ENCODE results near the gene GPR37L1.
A peak's percentile ranks its signal among the peaks of the same experiment; 100 is the strongest.

GPR37L1 gene, protein sequence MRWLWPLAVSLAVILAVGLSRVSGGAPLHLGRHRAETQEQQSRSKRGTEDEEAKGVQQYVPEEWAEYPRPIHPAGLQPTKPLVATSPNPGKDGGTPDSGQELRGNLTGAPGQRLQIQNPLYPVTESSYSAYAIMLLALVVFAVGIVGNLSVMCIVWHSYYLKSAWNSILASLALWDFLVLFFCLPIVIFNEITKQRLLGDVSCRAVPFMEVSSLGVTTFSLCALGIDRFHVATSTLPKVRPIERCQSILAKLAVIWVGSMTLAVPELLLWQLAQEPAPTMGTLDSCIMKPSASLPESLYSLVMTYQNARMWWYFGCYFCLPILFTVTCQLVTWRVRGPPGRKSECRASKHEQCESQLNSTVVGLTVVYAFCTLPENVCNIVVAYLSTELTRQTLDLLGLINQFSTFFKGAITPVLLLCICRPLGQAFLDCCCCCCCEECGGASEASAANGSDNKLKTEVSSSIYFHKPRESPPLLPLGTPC

DNA sequence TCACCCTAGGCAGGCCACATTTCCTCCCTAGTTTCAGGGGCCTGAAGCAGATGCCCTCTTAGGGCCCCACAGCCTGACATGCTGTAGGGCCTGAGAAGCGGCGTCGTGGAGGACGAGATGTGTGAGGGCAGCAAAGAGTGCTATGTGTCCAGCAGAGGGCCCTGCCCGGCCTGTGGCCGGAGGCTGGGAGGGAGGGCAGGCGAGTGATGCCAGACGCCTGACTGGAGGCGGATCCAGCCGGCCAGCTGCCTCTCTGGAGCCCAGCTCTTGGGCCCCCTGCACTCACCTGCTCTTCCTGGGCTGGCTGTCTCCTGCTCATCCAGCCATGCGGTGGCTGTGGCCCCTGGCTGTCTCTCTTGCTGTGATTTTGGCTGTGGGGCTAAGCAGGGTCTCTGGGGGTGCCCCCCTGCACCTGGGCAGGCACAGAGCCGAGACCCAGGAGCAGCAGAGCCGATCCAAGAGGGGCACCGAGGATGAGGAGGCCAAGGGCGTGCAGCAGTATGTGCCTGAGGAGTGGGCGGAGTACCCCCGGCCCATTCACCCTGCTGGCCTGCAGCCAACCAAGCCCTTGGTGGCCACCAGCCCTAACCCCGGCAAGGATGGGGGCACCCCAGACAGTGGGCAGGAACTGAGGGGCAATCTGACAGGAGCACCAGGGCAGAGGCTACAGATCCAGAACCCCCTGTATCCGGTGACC is at the start of gene GPR37L1:
GPR37L1 (plus strand) TSS at position 279 of the 697 bp plus-strand sequence; CDS start at position 326, 47 bp downstream.
- peak; percentile 80 to 85 for DNase-seq

DNA sequence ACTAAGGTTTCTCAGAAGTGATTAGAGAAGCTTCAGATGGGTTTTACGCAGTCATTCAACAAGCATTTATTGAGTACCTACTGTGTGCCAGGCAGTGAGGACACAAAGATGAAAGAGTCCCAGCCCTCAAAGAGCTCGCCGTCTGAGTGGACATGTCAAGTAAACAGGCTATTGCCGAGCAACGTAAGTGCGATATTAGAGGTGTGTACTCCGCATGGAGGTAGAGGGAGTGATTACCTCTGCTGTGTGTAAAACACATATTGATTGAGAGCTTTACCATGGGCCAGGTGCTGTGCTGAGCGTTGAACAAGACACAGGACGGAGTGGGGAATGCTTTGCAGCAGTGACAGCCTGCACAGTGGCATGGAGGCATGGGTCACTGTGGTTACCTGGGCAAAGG is 49.5 kb upstream of the GPR37L1 start:
- DNase-seq = no peak

DNA sequence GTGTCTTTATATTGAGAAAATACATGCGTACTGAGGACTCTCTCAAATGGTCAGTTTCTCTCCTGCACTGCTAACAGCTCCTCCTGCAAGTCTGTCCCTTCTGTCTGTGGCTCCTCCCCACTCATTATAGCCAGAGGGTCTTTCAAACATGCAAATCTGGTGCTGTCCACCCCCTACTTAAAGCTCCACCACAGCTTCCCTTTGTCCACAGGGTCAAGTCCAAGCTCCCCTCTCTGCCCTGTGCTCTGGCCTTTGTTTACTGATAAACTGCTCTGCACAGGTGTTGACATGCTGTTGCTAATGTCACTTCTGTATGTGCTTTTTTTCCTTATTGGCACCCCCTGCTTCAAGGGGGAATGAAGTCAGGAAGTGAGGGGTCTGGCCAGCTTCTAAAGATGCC is 47.7 kb upstream of the GPR37L1 start:
- no peak for DNase-seq

GRCh38 chr1:202075389-202075788 is 47.3 kb upstream of the GPR37L1 start:
- DNase-seq = no peak

- no peak for DNase-seq
Measured at GRCh38 chr1:202076050-202076511, 46.6 kb upstream of the GPR37L1 start.

- no peak for DNase-seq
Measured at GRCh38 chr1:202078241-202078640, 44.5 kb upstream of the GPR37L1 start.

GRCh38 chr1:202081992-202082391 is 40.7 kb upstream of the GPR37L1 start:
- DNase-seq = no peak

DNA sequence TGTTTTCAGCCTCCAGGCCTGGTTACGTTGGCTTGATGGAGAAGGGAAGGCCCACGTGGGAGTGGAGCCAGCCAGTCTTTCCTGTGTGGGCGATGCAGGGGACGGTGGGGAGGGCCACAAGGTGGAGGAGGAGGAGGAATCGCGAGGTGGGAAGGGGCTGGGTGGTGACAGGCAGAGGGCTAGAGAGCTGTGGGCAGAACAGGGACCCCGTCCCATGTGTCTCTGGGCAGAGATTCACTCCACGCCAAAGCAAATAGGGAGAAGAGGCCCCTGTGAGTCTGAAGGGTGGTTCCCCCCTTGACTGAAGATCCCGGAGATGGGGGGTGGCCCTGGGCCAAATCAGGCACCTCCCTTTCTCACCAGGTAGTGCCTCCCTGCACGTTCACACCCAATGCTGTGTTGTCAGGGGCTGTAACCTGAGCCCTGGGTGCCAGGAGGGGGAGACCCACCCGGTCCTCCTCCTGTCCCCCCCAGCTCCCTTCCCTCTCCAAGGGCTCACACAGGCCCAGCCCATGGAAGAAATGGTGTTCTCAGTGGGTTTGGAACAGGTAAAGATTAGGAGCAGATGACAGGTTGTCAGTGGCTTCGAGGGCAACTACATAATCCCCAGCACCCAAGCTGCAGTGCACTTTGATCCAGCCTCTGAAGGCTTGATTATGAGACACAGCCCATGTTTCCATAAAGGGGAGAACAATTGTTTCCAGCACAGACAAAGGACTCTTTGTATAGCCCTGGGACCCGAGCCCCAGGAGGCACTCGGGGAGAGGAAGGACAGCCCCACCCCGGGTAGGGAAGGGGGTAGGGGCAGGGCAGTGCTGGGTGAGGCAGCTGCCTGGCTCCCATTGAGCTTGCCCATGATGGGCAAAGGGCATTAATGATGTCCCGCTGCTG is 37.7 kb upstream of the GPR37L1 start:
- DNase-seq = no peak

DNA sequence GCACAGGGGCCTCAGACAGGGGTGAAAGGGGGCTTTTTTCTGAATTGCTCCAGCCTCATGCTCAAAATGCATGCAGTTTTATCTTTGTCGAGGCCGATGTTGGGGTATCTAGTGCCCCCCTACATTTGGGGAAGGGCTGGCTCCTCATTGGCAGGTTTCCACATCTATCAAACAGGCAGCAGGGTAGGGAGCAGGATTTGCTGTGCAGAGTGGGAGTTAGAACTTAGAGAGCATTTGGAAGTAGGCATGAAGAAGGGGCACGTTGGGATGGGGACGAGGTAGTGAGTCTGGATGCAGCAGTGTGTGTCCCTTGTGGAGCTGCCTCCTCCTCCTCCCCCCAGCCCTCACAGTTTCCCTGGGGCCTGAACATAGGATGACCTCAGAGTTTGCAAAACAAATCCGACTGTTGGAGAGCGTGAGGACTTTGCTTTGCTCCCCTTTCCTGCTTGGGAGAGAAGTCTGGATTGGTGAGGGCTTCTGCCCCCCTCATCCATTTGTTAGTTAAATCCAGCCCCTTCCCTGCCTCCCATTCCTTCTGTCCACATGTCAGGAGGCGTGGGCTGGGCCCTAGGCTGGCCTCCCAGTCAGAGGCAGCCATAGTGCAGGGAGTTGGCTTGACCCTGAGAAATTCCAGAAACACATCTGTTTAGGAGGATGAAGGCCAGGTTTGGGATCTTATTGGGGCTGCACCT is 36.9 kb upstream of the GPR37L1 start:
- DNase-seq = peak in 1 of 2 experiments; percentile 42

DNA sequence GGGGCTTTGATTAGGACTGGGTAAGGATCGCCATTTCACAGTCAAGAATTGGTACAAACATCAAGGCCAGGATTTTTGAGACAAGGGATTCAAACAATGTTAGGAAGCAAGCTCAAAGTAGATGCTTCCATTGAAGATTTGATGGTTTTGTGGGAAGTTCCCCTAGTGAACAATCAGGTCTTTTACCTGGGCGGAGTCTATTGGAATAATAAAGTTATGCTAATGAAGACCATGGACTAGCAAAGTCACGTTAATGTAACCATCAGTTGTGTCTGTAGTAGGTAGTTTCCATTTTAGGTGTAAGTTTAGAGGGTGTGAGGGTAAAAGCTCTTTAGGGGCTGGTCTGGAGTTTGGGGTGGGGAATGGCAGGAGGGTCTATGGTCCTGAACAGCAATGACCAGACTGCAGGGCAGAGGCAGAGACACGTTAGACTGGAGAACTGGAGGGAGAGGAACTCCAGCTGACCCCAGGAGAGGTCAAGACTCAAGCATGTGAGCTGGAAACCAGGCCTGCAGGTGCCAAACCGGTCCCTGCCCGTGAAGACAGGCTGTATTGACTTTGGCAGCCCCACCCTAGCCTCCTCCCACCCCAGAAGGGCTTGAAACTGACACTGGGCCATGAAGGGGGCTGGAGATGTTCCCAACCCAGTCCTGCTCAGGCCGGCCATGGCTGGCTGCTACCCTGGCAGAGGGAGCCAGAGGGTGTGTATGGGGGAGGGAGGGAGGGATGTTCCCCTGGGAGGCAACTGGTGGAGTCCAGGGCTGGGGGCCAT is 36.0 kb upstream of the GPR37L1 start:
- DNase-seq = peak in 1 of 2 experiments; percentile 25

GRCh38 chr1:202088206-202088605 is 34.5 kb upstream of the GPR37L1 start:
- DNase-seq = no peak

DNA sequence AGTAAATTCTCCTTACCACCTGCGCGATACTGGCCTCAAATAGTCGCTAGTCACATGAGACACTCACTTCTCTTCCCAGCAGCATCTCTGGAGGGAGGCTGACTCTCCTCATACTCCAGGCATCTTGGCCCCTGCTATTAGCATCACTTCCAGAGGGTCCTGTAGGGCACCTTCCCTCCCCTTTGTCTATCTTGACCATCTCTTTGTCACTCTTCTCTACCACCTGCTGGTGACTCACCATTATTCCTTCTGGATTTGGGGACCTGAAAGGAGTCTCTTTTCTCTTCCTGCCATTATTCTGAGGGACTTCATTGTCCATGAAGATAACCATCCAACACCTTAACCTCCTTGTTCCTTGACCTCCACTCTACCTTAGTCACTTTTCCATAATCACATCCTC is 31.7 kb upstream of the GPR37L1 start:
- no peak for DNase-seq

DNA sequence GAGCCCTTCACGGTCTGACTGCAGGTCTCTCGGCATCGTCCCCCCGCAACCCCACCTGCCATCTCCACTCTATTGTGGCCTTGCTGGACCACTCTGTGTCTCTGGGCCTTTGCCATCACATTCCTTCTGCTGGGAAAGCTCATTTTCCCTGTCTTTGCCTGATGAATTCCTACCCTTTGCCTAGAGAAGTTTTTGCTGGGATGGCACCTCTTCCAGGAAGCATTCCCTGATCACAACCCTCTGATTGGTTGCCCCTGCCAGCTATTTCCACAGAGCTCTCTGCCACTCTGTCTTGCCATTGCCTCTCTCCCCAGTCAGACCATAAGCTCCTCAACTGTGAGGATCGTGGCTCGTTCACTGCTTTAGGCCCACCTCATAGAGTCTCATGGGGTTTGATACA is 28.9 kb upstream of the GPR37L1 start:
- no peak for DNase-seq

DNA sequence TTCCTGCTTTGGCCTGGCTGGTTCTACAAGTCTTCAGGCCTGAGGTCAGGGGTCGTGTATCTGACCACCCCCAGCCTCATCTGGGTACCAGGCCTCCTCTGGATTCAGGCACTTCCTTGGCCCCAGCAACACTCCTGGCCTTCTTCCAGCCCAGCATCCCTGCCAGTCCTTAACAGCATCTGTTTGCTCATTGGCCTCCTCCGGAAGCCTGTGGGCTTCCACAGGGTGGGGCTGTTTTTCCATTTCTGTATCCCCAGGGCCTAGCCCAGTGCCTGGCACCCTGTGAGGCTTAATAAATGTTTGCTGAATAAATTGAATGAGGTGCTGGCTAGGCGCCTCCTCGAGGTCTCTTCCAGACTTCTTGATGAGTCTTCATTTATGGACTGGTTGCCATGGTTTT is 21.5 kb upstream of the GPR37L1 start:
- DNase-seq = no peak

DNA sequence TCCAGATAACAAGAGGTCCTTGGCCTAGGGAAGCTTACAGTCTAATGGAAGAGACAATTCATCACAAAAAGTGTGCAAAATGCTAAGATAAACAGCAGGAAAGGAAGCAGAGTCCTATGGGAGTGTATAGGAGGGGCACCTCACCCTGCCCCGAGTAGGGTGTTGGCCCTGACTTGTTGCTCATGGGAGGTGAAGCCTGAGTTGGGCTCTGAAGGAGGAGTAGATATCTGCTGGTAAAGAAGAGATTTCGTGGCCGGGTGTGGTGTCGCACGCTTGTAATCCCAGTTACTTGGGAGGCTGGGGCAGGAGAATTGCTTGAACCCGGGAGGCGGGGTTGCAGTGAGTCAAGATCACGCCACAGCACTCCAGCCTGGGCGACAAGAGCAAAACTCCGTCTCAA is 18.6 kb upstream of the GPR37L1 start:
- no peak for DNase-seq

- peak; percentile 53 to 78 for DNase-seq
Measured at GRCh38 chr1:202105571-202106339, 17.0 kb upstream of the GPR37L1 start.

DNA sequence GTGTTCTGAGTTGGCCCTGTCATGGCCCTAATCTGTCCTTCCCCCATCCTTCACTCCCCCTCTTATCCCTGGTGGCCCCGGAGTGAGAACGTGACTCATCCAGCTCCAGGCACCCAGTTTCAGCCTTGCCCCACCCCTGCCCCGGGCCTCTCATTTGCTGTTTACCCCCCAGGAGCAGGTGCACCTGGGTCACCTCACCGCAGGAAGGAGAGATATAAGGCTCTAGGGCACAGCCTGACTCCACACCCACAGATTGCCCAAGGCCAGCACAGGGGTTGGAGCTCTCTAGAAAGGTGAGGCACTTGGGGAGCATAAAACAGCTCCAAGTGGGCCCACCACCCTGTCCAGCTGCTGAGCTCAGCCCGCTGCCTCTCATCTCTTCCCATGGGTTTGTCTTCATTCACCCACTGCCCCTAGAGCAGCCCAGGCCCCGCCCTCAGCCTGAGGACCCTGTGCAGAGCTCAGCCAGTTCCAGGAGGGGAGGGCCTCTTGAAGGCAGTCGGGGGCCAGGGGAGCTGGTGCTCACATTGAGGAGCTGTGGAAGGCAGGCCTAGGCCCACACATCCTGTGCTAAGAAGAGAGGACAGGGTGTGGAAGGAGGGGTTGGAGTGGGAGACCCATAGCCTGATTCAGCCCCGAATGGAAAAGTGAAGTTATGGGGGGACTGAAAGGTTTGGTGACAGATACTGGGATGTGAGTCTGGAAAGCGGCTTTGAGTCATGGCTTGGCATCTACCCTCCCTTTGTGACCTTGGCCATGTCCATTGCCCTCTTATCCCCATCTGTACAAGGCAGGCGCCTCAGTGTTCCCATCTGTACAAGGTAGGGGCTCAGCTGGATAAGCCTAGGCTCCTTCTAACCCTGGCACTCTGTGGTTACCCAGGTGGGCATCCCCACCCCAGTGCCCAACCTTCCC is 16.1 kb upstream of the GPR37L1 start:
- no peak for DNase-seq

DNA sequence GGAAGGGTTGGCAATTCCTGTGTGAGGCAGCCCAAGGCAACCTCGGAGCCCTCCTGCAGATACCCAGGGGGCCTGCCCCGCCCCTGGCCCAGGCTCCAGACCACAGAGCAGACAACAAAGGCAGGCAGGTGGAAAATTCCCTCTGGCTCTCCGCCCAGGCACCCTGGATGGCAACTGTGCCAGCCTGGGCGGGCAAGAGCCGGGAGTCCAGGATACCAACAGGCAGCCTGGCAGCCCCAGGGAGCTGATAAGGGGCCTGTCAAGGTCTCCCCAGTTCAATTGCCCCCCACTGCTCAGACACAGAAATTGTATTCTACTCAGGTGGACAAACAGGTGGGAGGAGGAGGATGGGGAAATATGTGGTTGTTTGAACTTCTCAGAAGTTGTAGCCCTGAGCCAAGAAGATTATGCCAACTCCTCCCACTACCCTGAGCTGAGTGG is 15.4 kb upstream of the GPR37L1 start:
- peak; percentile 42 to 81 for DNase-seq
